ENCODE measurements around the gene DEDD.

The DEDD gene

GRCh38 chr1:161072751-161073449 is 59.6 kb downstream of the DEDD start:
- no peak for DNase-seq (ENCODE audit: low read depth in 2 of 2)

- no peak for DNase-seq (ENCODE audit: low read depth in 2 of 2)
Observed at GRCh38 chr1:161071886-161072371, 60.5 kb downstream of the DEDD start.
